ENCODE results near the gene ACTR3.

ACTR3 gene

DNA sequence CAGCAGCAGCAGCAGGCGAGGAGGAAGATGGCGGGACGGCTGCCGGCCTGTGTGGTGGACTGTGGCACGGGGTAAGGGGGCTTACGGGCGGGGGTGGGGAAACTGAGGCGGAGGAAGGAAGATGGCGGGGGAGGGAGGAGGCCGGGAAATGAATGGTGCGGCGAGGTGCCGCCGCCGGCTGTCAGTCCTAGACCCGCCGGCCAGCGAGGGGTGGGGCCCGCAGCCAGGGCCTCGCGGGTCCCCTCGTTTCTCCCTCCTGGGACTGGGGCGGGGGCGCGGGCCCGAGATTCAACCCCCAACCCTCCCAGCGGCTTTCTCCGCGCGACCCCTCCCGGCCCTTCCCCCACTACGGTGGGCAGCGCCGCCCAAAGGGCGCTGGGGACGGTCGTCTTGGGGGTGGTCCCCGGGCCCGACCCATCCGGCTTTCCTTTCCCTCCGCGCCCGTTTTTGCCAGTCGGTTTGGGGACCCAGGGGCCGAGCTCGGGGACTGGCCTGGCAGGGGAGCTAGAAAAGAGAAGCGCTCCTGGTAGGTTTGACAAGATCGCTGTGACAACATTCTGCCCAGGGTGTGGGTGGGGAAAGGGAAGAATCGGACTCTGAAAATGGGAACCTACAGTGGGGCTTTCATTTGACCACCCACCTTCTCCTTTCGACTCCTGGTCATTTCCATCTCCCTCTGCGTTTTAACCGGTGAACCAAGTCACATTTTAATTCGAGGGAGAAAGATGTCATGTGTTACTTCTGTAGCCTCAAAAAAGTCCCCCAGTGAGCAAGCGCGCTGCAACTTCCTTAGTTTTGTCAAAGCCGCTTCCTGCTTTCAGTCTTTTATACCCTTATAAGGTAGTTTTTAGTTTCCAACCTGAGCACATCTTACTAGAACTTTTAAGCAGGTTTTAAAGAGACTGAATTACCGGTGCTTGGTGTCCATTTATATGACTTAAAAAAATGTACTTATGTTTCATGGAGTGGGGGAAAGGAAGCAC, 655 bp downstream of the ACTR3 start:
- H3K27ac ChIP-seq (ENCODE audit: low read depth in 2 of 2, low read length in 2 of 2): peak overlapping the region; percentile 98 to 100
- no peaks in the 10 kb centered on the region for H3K36me3 ChIP-seq (ENCODE audit: control insufficient read depth in 2 of 2, insufficient read depth in 2 of 2, low read length in 2 of 2)
- H3K4me1 ChIP-seq (ENCODE audit: control insufficient read depth in 2 of 2, insufficient read depth in 2 of 2, low read length in 2 of 2): peaks cover 16 to 48% of the 10 kb centered on the region in 2 donors
- H3K27me3 ChIP-seq (ENCODE audit: control insufficient read depth in 2 of 2, insufficient read depth in 2 of 2, low read length in 2 of 2): no peaks in the 10 kb centered on the region
- H3K9ac ChIP-seq (ENCODE audit: low read depth in 1 of 2, low read length in 2 of 2): peak overlapping the region; percentile 97 to 98
- no peaks in the 10 kb centered on the region for H3K9me3 ChIP-seq (ENCODE audit: control insufficient read depth in 2 of 2, low read length in 2 of 2)
- H3K4me3 ChIP-seq (ENCODE audit: low read length in 2 of 2): peak overlapping the region; percentile 96 to 100

DNA sequence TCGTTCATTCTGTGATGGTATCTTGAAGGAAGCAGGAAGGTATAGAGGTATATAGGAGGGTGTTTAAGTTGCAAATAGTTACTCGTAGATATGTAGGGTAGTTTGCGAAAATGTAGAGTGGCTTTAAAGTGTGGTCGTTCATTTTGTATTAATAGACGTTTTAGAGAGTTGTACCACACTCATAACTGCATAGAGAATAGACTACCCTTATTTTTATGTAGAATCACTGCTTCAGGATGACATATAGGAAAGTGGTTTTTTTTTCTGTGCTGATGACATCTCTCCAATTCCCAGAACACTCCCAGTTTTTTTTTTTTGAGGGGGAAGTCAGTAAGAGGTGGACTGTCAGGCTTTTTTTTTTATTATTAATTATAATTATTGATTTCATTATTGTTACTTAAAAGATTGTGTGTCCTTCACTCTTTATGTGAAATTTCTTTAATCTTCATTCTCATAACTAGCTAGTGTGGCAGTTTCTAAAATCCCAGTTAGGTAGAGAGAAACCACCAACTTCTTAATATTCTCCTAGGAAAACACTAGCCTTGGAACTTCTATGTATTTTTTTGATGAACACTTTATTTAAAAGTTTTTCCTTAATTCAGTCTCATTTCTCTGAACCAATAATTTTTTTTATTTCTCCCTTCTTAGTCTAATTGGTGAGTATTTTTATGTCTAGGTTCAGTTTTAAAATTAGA, 1.5 kb downstream of the ACTR3 start:
- Histone ChIP-seq H3K36me3 (ENCODE audit: control insufficient read depth in 2 of 2, insufficient read depth in 2 of 2, low read length in 2 of 2) (no peaks in the 10 kb centered on the region), H3K9me3 (ENCODE audit: control insufficient read depth in 2 of 2, low read length in 2 of 2) (no peaks in the 10 kb centered on the region), H3K27ac (ENCODE audit: low read depth in 2 of 2, low read length in 2 of 2) (peak overlapping the region; percentile 98 to 100), H3K4me1 (ENCODE audit: control insufficient read depth in 2 of 2, insufficient read depth in 2 of 2, low read length in 2 of 2) (peaks cover 21 to 45% of the 10 kb centered on the region in 2 donors), H3K4me3 (ENCODE audit: low read length in 2 of 2) (peak overlapping the region; percentile 96 to 100), H3K27me3 (ENCODE audit: control insufficient read depth in 2 of 2, insufficient read depth in 2 of 2, low read length in 2 of 2) (no peaks in the 10 kb centered on the region), H3K9ac (ENCODE audit: low read depth in 1 of 2, low read length in 2 of 2) (peak overlapping the region; percentile 97 to 98)

DNA sequence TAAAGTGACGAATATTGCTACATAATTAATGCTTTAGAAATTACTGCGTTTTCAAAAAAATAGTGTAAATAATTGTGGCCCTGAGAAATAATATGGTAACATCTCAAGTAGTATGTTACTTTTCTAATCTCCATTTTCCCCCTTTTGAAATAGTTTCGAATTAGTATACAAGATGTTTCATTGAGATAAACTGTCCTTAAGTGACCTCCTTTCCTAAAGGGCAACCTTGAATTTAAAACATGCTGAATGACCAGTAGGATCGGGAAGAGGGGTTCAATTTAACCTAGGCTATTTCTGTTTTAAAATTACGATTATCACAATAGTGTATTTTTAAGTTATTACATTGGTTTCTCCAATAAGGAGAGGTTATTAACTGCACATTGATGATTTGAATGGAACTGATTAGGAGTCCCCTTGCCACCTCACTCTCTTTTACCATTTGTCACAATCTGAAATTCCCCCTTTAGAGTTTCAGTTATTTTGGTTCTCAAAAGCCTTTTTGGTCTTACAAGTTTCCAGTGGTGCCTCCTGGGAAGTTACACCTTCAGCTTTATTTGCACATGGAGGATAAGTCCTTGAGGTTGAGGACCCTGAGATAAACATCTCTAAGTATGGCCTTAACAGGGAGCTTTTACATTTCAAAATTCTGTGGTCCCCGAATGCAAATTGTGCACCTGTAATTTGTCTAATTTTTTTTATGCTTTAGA, 2.3 kb downstream of the ACTR3 start:
- no peaks in the 10 kb centered on the region for H3K36me3 ChIP-seq (ENCODE audit: control insufficient read depth in 2 of 2, insufficient read depth in 2 of 2, low read length in 2 of 2)
- peak overlapping the region; percentile 13 to 96 for H3K4me3 ChIP-seq (ENCODE audit: low read length in 2 of 2)
- H3K4me1 ChIP-seq (ENCODE audit: control insufficient read depth in 2 of 2, insufficient read depth in 2 of 2, low read length in 2 of 2): peaks cover 26 to 45% of the 10 kb centered on the region in 2 donors
- H3K9me3 ChIP-seq (ENCODE audit: control insufficient read depth in 2 of 2, low read length in 2 of 2): no peaks in the 10 kb centered on the region
- no peaks in the 10 kb centered on the region for H3K27me3 ChIP-seq (ENCODE audit: control insufficient read depth in 2 of 2, insufficient read depth in 2 of 2, low read length in 2 of 2)
- peak overlapping the region in 1 of 2 donors; percentile 49 for H3K27ac ChIP-seq (ENCODE audit: low read depth in 2 of 2, low read length in 2 of 2)
- peak overlapping the region; percentile 28 to 42 for H3K9ac ChIP-seq (ENCODE audit: low read depth in 1 of 2, low read length in 2 of 2)

DNA sequence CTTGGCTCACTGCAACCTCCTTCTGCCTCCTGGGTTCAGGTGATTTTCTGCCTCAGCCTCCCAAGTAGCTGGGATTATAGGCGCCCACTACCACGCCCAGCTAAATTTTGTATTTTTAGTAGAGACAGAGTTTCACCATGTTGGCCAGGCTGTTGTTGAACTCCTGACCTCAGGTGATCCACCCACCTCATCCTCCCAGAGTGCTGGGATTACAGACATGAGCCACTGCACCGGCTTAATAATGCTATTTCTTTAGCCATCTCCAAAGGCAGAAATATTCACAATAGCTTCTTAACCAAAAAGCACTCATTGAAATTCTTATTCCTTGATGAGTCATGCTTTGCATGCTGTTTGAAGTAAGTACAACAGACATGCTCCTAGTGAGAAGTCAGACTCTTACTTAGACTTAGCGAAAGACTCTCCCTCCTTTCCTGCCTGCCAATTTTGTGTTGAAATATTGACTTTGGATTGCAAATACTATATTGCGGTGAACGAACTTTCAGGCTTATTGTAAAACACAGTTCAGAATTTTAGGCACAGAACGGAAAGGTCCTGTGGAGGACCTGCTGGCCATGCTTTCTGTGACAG, 4.4 kb downstream of the ACTR3 start:
- Histone ChIP-seq H3K4me1 (ENCODE audit: control insufficient read depth in 2 of 2, insufficient read depth in 2 of 2, low read length in 2 of 2) (peaks cover 34 to 36% of the 10 kb centered on the region in 2 donors), H3K36me3 (ENCODE audit: control insufficient read depth in 2 of 2, insufficient read depth in 2 of 2, low read length in 2 of 2) (no peaks in the 10 kb centered on the region), H3K9me3 (ENCODE audit: control insufficient read depth in 2 of 2, low read length in 2 of 2) (no peaks in the 10 kb centered on the region), H3K27ac (ENCODE audit: low read depth in 2 of 2, low read length in 2 of 2) (peak overlapping the region in 1 of 2 donors; percentile 5), H3K4me3 (ENCODE audit: low read length in 2 of 2) (peak overlapping the region in 1 of 2 donors; percentile 0), H3K9ac (ENCODE audit: low read depth in 1 of 2, low read length in 2 of 2) (no peak overlapping the region), H3K27me3 (ENCODE audit: control insufficient read depth in 2 of 2, insufficient read depth in 2 of 2, low read length in 2 of 2) (no peaks in the 10 kb centered on the region)

DNA sequence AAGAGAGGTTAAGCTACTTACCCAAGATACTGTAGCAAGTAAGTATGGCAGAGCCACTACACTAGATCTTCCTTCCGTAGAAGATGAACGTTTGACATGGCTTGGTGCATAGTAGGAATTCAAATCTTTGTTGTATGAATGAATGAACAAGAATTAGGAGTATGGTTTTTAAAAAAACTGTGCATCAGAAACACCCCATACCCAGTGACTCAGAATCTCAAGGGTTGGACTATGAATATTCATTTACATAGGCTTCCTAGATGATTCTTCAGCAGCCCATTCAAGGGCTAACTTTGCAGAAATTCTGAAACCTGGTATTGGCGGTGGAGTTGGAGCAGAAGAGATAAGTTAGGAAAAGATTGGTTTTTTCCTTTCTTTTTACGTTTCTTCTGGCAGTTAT, 5.4 kb downstream of the ACTR3 start:
- no peaks in the 10 kb centered on the region for H3K9me3 ChIP-seq (ENCODE audit: control insufficient read depth in 2 of 2, low read length in 2 of 2)
- no peak overlapping the region for H3K9ac ChIP-seq (ENCODE audit: low read depth in 1 of 2, low read length in 2 of 2)
- no peak overlapping the region for H3K27ac ChIP-seq (ENCODE audit: low read depth in 2 of 2, low read length in 2 of 2)
- no peaks in the 10 kb centered on the region for H3K27me3 ChIP-seq (ENCODE audit: control insufficient read depth in 2 of 2, insufficient read depth in 2 of 2, low read length in 2 of 2)
- peaks cover 34 to 40% of the 10 kb centered on the region in 2 donors for H3K4me1 ChIP-seq (ENCODE audit: control insufficient read depth in 2 of 2, insufficient read depth in 2 of 2, low read length in 2 of 2)
- H3K36me3 ChIP-seq (ENCODE audit: control insufficient read depth in 2 of 2, insufficient read depth in 2 of 2, low read length in 2 of 2): no peaks in the 10 kb centered on the region
- no peak overlapping the region for H3K4me3 ChIP-seq (ENCODE audit: low read length in 2 of 2)

DNA sequence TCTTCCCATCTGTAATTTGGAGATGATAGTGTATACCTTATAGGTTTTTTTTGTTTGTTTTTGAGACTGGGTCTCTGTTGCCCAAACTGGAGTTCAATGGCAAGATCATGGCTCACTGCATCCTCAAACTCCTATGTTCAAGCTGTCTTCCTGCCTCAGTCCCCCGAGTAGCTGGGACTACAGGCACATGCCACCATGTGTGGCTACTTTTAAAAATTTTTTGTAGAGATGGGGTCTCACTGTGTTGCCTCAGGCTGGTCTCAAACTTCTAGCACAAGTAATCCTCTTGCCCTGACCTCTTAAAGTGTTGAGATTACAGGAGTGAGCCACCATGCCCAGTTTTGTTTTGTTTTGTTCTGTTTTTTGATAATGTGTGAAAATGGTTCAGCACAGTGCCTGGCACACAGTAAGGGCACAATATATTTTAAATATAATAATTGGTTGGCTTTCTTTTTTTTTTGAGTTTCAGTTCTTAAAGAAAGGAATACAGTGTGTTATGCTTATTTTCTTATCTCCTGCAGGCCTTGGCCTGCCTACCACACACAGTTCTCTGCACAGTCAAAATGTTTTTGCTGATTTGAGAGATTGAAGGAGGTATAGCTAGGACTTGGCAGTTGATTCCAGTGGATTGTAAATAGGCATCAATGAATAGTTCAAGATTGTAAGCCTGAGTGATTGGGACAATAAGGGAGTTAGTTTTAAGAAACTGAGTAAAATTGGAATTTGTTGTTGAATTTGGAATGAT, 6.1 kb downstream of the ACTR3 start:
- H3K27me3 ChIP-seq (ENCODE audit: control insufficient read depth in 2 of 2, insufficient read depth in 2 of 2, low read length in 2 of 2): no peaks in the 10 kb centered on the region
- H3K4me1 ChIP-seq (ENCODE audit: control insufficient read depth in 2 of 2, insufficient read depth in 2 of 2, low read length in 2 of 2): peaks cover 34 to 40% of the 10 kb centered on the region in 2 donors
- H3K36me3 ChIP-seq (ENCODE audit: control insufficient read depth in 2 of 2, insufficient read depth in 2 of 2, low read length in 2 of 2): no peaks in the 10 kb centered on the region
- H3K27ac ChIP-seq (ENCODE audit: low read depth in 2 of 2, low read length in 2 of 2): no peak overlapping the region
- H3K9ac ChIP-seq (ENCODE audit: low read depth in 1 of 2, low read length in 2 of 2): no peak overlapping the region
- no peak overlapping the region for H3K4me3 ChIP-seq (ENCODE audit: low read length in 2 of 2)
- H3K9me3 ChIP-seq (ENCODE audit: control insufficient read depth in 2 of 2, low read length in 2 of 2): no peaks in the 10 kb centered on the region

DNA sequence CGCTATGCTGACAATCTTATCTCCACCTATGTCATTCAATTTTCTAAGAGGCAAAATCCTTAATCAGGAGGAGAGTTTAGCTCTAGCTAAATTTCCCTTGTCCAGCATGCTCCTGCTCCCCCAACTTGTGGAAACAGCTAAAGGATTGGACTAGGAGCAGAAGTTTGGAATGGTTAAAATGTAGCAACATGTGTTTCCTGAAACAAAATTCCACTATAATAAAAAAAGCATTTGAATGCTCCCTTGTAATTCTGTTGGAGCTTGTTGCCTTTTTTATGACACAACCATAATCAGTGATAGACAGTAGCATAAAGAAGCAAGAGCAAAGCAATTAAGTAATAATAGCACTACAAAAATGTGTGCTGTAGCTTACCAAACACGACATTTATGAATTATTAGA, 6.9 kb downstream of the ACTR3 start:
- Histone ChIP-seq H3K9me3 (ENCODE audit: control insufficient read depth in 2 of 2, low read length in 2 of 2) (no peaks in the 10 kb centered on the region), H3K36me3 (ENCODE audit: control insufficient read depth in 2 of 2, insufficient read depth in 2 of 2, low read length in 2 of 2) (no peaks in the 10 kb centered on the region), H3K4me3 (ENCODE audit: low read length in 2 of 2) (no peak overlapping the region), H3K9ac (ENCODE audit: low read depth in 1 of 2, low read length in 2 of 2) (no peak overlapping the region), H3K4me1 (ENCODE audit: control insufficient read depth in 2 of 2, insufficient read depth in 2 of 2, low read length in 2 of 2) (peaks cover 34% of the 10 kb centered on the region in 2 donors), H3K27ac (ENCODE audit: low read depth in 2 of 2, low read length in 2 of 2) (no peak overlapping the region), H3K27me3 (ENCODE audit: control insufficient read depth in 2 of 2, insufficient read depth in 2 of 2, low read length in 2 of 2) (no peaks in the 10 kb centered on the region)

DNA sequence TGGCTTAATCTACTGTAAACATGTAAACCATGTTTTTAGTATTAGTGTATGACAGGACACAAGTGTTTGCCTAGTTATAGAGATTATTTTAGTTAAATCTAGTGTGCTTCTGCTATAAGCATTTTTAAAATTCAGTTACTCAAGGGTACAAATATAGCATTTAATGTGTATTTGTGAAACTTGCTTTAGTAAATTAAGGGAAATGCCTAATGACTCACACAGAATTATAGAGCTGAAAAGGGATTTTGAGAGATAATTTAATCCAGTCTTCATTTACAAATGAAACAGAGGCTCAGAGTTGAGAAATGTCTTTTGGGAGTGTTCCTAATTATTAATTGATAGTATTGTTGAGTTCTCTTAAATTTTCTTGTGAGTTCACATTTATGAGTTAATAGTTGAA, 8.2 kb downstream of the ACTR3 start:
- H3K36me3 ChIP-seq (ENCODE audit: control insufficient read depth in 2 of 2, insufficient read depth in 2 of 2, low read length in 2 of 2): no peaks in the 10 kb centered on the region
- H3K4me3 ChIP-seq (ENCODE audit: low read length in 2 of 2): no peak overlapping the region
- H3K9ac ChIP-seq (ENCODE audit: low read depth in 1 of 2, low read length in 2 of 2): no peak overlapping the region
- no peaks in the 10 kb centered on the region for H3K9me3 ChIP-seq (ENCODE audit: control insufficient read depth in 2 of 2, low read length in 2 of 2)
- H3K27me3 ChIP-seq (ENCODE audit: control insufficient read depth in 2 of 2, insufficient read depth in 2 of 2, low read length in 2 of 2): no peaks in the 10 kb centered on the region
- no peak overlapping the region for H3K27ac ChIP-seq (ENCODE audit: low read depth in 2 of 2, low read length in 2 of 2)
- H3K4me1 ChIP-seq (ENCODE audit: control insufficient read depth in 2 of 2, insufficient read depth in 2 of 2, low read length in 2 of 2): peaks cover 26 to 32% of the 10 kb centered on the region in 2 donors

DNA sequence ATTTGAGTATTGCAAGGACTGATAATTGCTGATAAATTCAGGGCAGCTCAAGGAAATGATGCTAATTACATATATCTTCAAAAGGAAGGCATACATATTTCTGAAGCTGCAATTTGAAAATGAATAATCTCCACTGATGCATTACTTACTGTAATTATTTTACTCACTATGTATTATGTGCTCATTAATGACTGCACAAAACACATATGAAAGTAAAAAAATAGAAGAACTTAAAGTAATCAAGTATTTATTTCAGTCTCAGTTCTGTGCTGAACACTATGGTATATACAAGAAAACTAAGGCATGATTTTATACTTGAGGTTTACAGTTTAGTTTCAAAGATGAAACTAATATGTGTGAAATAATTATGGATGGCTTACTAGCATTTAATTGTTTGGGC, 9.3 kb downstream of the ACTR3 start:
- no peaks in the 10 kb centered on the region for H3K36me3 ChIP-seq (ENCODE audit: control insufficient read depth in 2 of 2, insufficient read depth in 2 of 2, low read length in 2 of 2)
- H3K4me1 ChIP-seq (ENCODE audit: control insufficient read depth in 2 of 2, insufficient read depth in 2 of 2, low read length in 2 of 2): peaks cover 20 to 27% of the 10 kb centered on the region in 2 donors

More for the DNA sequence above, 9.3 kb downstream of the ACTR3 start:
- Histone ChIP-seq H3K9me3 (ENCODE audit: control insufficient read depth in 2 of 2, low read length in 2 of 2) (no peaks in the 10 kb centered on the region), H3K9ac (ENCODE audit: low read depth in 1 of 2, low read length in 2 of 2) (no peak overlapping the region), H3K27ac (ENCODE audit: low read depth in 2 of 2, low read length in 2 of 2) (no peak overlapping the region), H3K4me3 (ENCODE audit: low read length in 2 of 2) (no peak overlapping the region), H3K27me3 (ENCODE audit: control insufficient read depth in 2 of 2, insufficient read depth in 2 of 2, low read length in 2 of 2) (no peaks in the 10 kb centered on the region)
